DND-41 (cell line): ENCODE measurements around the gene MYO1D.

ENCODE experiments used
- CTCF ChIP-seq: IDR thresholded peaks from 2 replicates; pipeline ENCODE4 v1.5.1; 2012; ENCODE audit warnings: borderline replicate concordance, low read length, moderate library complexity, mild to moderate bottlenecking; ENCODE audit not compliant: poor library complexity, severe bottlenecking; ENCODE audit errors: extremely low read depth
- EZH2 ChIP-seq: IDR thresholded peaks from 3 replicates; pipeline ENCODE4 v1.6.1; 2012; ENCODE audit warnings: borderline replicate concordance, low read depth, mild to moderate bottlenecking, moderate library complexity, low read length, inconsistent platforms; ENCODE audit not compliant: severe bottlenecking

DNA sequence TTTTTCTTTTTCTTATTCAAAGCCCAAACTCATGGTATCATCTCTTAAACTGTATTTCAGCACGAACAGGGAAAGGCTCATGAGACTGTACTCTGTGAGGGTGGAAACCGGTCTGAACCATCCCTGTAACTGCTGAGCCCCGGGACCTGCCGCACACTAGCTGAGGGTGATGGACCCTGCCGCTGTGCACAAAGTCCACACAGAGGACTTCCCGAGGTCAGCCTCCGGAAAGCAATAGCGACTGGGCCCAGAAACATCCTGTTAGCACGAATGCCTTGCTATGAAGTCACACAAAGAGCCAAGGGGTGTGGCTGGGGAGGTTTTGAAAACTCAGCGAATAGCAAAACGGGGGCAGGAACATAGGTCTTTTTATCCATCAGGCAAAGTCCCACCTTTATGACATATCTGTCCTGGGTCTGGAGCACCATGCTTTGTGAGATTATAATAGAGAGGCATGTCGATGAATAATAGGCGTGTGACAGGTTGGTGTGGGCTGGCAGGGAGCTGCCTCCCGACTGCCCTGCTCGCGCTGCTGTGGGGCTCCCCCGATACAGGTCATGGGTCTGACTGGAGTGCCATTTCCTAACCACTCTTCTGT, 356.7 kb downstream of the MYO1D start:
- TF ChIP-seq CTCF (no peak), EZH2 (no peak)
